ENCODE data around the gene KLHL29.

KLHL29 gene

GRCh38 chr2:23510471-23510870 lies 125.5 kb downstream of the KLHL29 start:
- no peaks in the 10 kb centered on the region for H3K79me2 ChIP-seq (ENCODE audit: control insufficient read depth, low read length)
- no peaks in the 10 kb centered on the region for H3K27me3 ChIP-seq (ENCODE audit: control insufficient read depth, low read length)
- H3F3A ChIP-seq (ENCODE audit: control insufficient read depth, insufficient read depth): no peaks in the 10 kb centered on the region
- H3K27ac ChIP-seq (ENCODE audit: low read depth, low read length): no peak overlapping the region
- TF ChIP-seq, protein P1, sequence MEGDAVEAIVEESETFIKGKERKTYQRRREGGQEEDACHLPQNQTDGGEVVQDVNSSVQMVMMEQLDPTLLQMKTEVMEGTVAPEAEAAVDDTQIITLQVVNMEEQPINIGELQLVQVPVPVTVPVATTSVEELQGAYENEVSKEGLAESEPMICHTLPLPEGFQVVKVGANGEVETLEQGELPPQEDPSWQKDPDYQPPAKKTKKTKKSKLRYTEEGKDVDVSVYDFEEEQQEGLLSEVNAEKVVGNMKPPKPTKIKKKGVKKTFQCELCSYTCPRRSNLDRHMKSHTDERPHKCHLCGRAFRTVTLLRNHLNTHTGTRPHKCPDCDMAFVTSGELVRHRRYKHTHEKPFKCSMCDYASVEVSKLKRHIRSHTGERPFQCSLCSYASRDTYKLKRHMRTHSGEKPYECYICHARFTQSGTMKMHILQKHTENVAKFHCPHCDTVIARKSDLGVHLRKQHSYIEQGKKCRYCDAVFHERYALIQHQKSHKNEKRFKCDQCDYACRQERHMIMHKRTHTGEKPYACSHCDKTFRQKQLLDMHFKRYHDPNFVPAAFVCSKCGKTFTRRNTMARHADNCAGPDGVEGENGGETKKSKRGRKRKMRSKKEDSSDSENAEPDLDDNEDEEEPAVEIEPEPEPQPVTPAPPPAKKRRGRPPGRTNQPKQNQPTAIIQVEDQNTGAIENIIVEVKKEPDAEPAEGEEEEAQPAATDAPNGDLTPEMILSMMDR (IDR thresholded peaks at IDR 0.05; ENCODE audit: low read depth, low read length, poor library complexity, severe bottlenecking): no peak
- no peak for TF ChIP-seq EZH2phosphoT487 (IDR thresholded peaks at IDR 0.05; ENCODE audit: borderline replicate concordance, low read length)
- H4K20me1 ChIP-seq (ENCODE audit: control insufficient read depth, insufficient read depth, low read depth, low read length): no peaks in the 10 kb centered on the region
- H3K4me2 ChIP-seq (ENCODE audit: low read length): no peak overlapping the region
- H3K36me3 ChIP-seq (ENCODE audit: control insufficient read depth, low read length): no peaks in the 10 kb centered on the region
- no peaks in the 10 kb centered on the region for H3K4me1 ChIP-seq (ENCODE audit: control insufficient read depth, low read length)
- H3K4me3 ChIP-seq (ENCODE audit: low read length): no peak overlapping the region
- no peaks in the 10 kb centered on the region for H3K9me3 ChIP-seq (ENCODE audit: control insufficient read depth, insufficient read depth, low read length)
- H3K9me2 ChIP-seq (replicated peaks; ENCODE audit: control insufficient read depth, low read length): no peaks in the 10 kb centered on the region

- TF ChIP-seq EZH2phosphoT487 (IDR thresholded peaks at IDR 0.05; ENCODE audit: borderline replicate concordance, low read length): no peak
- TF ChIP-seq, protein P1 (IDR thresholded peaks at IDR 0.05; ENCODE audit: low read depth, low read length, poor library complexity, severe bottlenecking): no peak
- Histone ChIP-seq H3K36me3 (ENCODE audit: control insufficient read depth, low read length) (no peaks in the 10 kb centered on the region), H3K79me2 (ENCODE audit: control insufficient read depth, low read length) (no peaks in the 10 kb centered on the region), H3K9me3 (ENCODE audit: control insufficient read depth, insufficient read depth, low read length) (no peaks in the 10 kb centered on the region), H4K20me1 (ENCODE audit: control insufficient read depth, insufficient read depth, low read depth, low read length) (no peaks in the 10 kb centered on the region), H3F3A (ENCODE audit: control insufficient read depth, insufficient read depth) (no peaks in the 10 kb centered on the region), H3K27ac (ENCODE audit: low read depth, low read length) (no peak overlapping the region), H3K4me3 (ENCODE audit: low read length) (no peak overlapping the region), H3K27me3 (ENCODE audit: control insufficient read depth, low read length) (no peaks in the 10 kb centered on the region), H3K9me2 (replicated peaks; ENCODE audit: control insufficient read depth, low read length) (no peaks in the 10 kb centered on the region), H3K4me1 (ENCODE audit: control insufficient read depth, low read length) (no peaks in the 10 kb centered on the region), H3K4me2 (ENCODE audit: low read length) (no peak overlapping the region)
Observed at GRCh38 chr2:23512778-23513177, 127.8 kb downstream of the KLHL29 start.

DNA sequence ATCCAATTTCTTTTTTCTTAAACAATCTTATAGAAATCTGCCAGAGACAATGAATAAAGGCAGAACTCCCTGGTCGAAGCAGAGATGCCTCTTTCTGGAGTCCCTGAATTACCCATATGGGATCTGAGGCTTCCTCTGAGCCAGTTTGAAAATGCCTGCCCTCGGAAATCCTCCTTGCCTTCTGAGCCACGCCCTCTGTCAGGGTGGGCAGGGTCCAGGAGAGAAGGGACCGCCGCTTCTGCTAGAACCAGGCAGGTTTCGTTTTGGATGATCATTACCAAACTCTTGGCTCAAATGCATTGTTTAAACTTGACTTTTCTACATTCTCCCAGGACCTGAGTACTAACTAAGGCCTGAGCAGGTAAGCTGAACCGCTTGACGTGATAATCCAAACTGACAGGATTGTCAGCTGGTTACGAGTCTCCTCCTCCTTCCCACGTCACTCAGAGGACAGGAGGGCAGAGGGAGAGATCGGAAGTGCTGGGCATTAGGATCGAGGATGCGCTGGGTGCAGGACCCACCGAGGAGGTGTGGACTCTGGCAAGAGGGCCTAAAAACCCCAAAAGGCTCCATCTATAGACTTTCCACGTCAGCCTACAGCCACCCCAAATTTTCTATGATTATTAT lies 128.4 kb downstream of the KLHL29 start:
- no peaks in the 10 kb centered on the region for H3K27me3 ChIP-seq (ENCODE audit: control insufficient read depth, low read length)
- TF ChIP-seq EZH2phosphoT487 (IDR thresholded peaks at IDR 0.05; ENCODE audit: borderline replicate concordance, low read length): no peak
- TF ChIP-seq, protein P1 (IDR thresholded peaks at IDR 0.05; ENCODE audit: low read depth, low read length, poor library complexity, severe bottlenecking): no peak
- H3K79me2 ChIP-seq (ENCODE audit: control insufficient read depth, low read length): no peaks in the 10 kb centered on the region
- H3K4me2 ChIP-seq (ENCODE audit: low read length): no peak overlapping the region
- no peaks in the 10 kb centered on the region for H3F3A ChIP-seq (ENCODE audit: control insufficient read depth, insufficient read depth)
- H4K20me1 ChIP-seq (ENCODE audit: control insufficient read depth, insufficient read depth, low read depth, low read length): no peaks in the 10 kb centered on the region
- H3K4me3 ChIP-seq (ENCODE audit: low read length): no peak overlapping the region
- H3K4me1 ChIP-seq (ENCODE audit: control insufficient read depth, low read length): no peaks in the 10 kb centered on the region
- H3K36me3 ChIP-seq (ENCODE audit: control insufficient read depth, low read length): no peaks in the 10 kb centered on the region
- no peaks in the 10 kb centered on the region for H3K9me2 ChIP-seq (replicated peaks; ENCODE audit: control insufficient read depth, low read length)
- H3K27ac ChIP-seq (ENCODE audit: low read depth, low read length): no peak overlapping the region
- no peaks in the 10 kb centered on the region for H3K9me3 ChIP-seq (ENCODE audit: control insufficient read depth, insufficient read depth, low read length)
